ENCODE data around the gene P4HA3. TPM values are rescaled to one million over a fixed set of nuclear protein-coding genes. Genes with fewer than 3 reads are reported as not detected.

The P4HA3 gene
- total RNA-seq, 1 experiment from 2014 or later = 0.91 TPM

- Histone ChIP-seq H2AFZ (ENCODE audit: low read depth, low read length, poor library complexity, severe bottlenecking) (no peak overlapping the region), H3K27me3 (ENCODE audit: insufficient read depth, low read length) (no peaks in the 10 kb centered on the region), H3K79me2 (ENCODE audit: insufficient read depth, low read length) (no peaks in the 10 kb centered on the region), H3K4me2 (ENCODE audit: low read length) (no peak overlapping the region), H3K4me3 (replicated peaks in 1 of 2; ENCODE audit: low read depth in 1 of 2, low read length in 2 of 2) (no peak overlapping the region), H3K9ac (ENCODE audit: low read length) (no peak overlapping the region), H4K20me1 (ENCODE audit: insufficient read depth) (no peaks in the 10 kb centered on the region), H3K9me2 (ENCODE audit: insufficient read depth) (no peaks in the 10 kb centered on the region), H3K9me3 (ENCODE audit: control insufficient read depth in 1 of 2, insufficient read depth in 1 of 2, low read depth in 1 of 2, low read length in 2 of 2) (no peaks in the 10 kb centered on the region), H3K27ac (ENCODE audit: low read depth, low read length) (no peak overlapping the region), H3K36me3 (ENCODE audit: control insufficient read depth in 1 of 2, insufficient read depth in 2 of 2, low read length in 2 of 2) (no peaks in the 10 kb centered on the region), H3K4me1 (ENCODE audit: control insufficient read depth in 1 of 2, insufficient read depth in 2 of 2, low read length in 2 of 2) (peaks cover 0 to 8% of the 10 kb centered on the region in 2 experiments; a peak in 1 of 4 replicates)
- TF ChIP-seq ZBTB33 (IDR thresholded peaks at IDR 0.05; ENCODE audit: extremely low read depth, insufficient replicate concordance, low read length) = no peak
- ATAC-seq (no peak), DNase-seq (ENCODE audit: low read depth, low spot score) (no peak)
- ChIA-PET RAD21 (ENCODE audit: low non-redundant PET in 1 of 2, low total read pairs in 2 of 2, uncharacterized antibody in 2 of 2, unreplicated experiment in 2 of 2) (no interaction called here), POLR2A (no interaction called here), CTCF (no interaction called here)
- intact Hi-C loops (cut with micrococcal nuclease) = no loop called here
- no TSS peak for BruUV-seq (replicated peaks)
Observed at GRCh38 chr11:74282421-74282820, 29.0 kb downstream of the P4HA3 start.

GRCh38 chr11:74280494-74280893 is 30.9 kb downstream of the P4HA3 start:
- Histone ChIP-seq H3K9me3 (ENCODE audit: control insufficient read depth in 1 of 2, insufficient read depth in 1 of 2, low read depth in 1 of 2, low read length in 2 of 2) (no peaks in the 10 kb centered on the region), H3K27ac (ENCODE audit: low read depth, low read length) (no peak overlapping the region), H2AFZ (ENCODE audit: low read depth, low read length, poor library complexity, severe bottlenecking) (no peak overlapping the region), H3K79me2 (ENCODE audit: insufficient read depth, low read length) (no peaks in the 10 kb centered on the region), H3K9ac (ENCODE audit: low read length) (no peak overlapping the region), H3K36me3 (ENCODE audit: control insufficient read depth in 1 of 2, insufficient read depth in 2 of 2, low read length in 2 of 2) (no peaks in the 10 kb centered on the region), H3K4me3 (replicated peaks in 1 of 2; ENCODE audit: low read depth in 1 of 2, low read length in 2 of 2) (no peak overlapping the region), H3K27me3 (ENCODE audit: insufficient read depth, low read length) (no peaks in the 10 kb centered on the region), H4K20me1 (ENCODE audit: insufficient read depth) (no peaks in the 10 kb centered on the region), H3K4me1 (ENCODE audit: control insufficient read depth in 1 of 2, insufficient read depth in 2 of 2, low read length in 2 of 2) (peaks cover 0 to 8% of the 10 kb centered on the region in 2 experiments; a peak in 1 of 4 replicates), H3K9me2 (ENCODE audit: insufficient read depth) (no peaks in the 10 kb centered on the region), H3K4me2 (ENCODE audit: low read length) (no peak overlapping the region)
- CTCF ChIA-PET = no interaction called here
- BruUV-seq (replicated peaks) = no TSS peak
- POLR2A ChIA-PET = no interaction called here
- DNase-seq (ENCODE audit: low read depth, low spot score) = no peak
- ATAC-seq = no peak
- RAD21 ChIA-PET (ENCODE audit: low non-redundant PET in 1 of 2, low total read pairs in 2 of 2, uncharacterized antibody in 2 of 2, unreplicated experiment in 2 of 2) = no interaction called here
- intact Hi-C loops (cut with micrococcal nuclease) = no loop called here
- no peak for TF ChIP-seq ZNF274 (IDR thresholded peaks at IDR 0.05; ENCODE audit: low read depth, low read length)
- TF ChIP-seq ZBTB33 (IDR thresholded peaks at IDR 0.05; ENCODE audit: extremely low read depth, insufficient replicate concordance, low read length) = no peak
- no peak for TF ChIP-seq ATF3 (IDR thresholded peaks at IDR 0.05)
- TF ChIP-seq YY1 (IDR thresholded peaks at IDR 0.05; ENCODE audit: extremely low read depth, insufficient replicate concordance, low read depth, low read length) = no peak
- no peak for TF ChIP-seq POLR2AphosphoS5 (IDR thresholded peaks at IDR 0.05; ENCODE audit: low read depth, low read length)
- TF ChIP-seq CTCF (IDR thresholded peaks at IDR 0.05 in 2 of 3, conservative IDR thresholded peaks at IDR 0.05 in 1 of 3; ENCODE audit: borderline replicate concordance in 1 of 3, insufficient read depth in 1 of 3, low read depth in 2 of 3, low read length in 2 of 3) = no peak
- no peak for TF ChIP-seq SIN3A (IDR thresholded peaks at IDR 0.05; ENCODE audit: low read depth)
- TF ChIP-seq EZH2 (IDR thresholded peaks at IDR 0.05) = no peak
- no peak for TF ChIP-seq JUND (IDR thresholded peaks at IDR 0.05)
- TF ChIP-seq SRF (IDR thresholded peaks at IDR 0.05; ENCODE audit: low read depth) = no peak
